Activated CD8-positive, alpha-beta memory T cell treated with anti-CD3 and anti-CD28 coated beads, Interleukin-2, amount 10 ng/mL, durations not matched to agents 7 days and 5 days (primary cell): ENCODE results near the gene RASSF7. TPM values are rescaled to one million over a fixed set of nuclear protein-coding genes. Genes with fewer than 3 reads are reported as not detected.

ENCODE experiments used
- ATAC-seq: fragments of 150-1000 bp; cut with Tn5 transposase; one replicate; pipeline ENCODE4 v1.10.0; 2021; ENCODE audit warnings: moderate library complexity
- CTCF ChIA-PET: fragments of 350-600 bp; sonication (Branson Sonifier 250); formaldehyde crosslinking; loops from one replicate; lab custom pipeline; 2021; ENCODE audit warnings: antibody characterized with exemption; lab: Charles Lee
- DNase-seq: peaks from one replicate; pipeline ENCODE4 v3.0.0-alpha.2; 2020
- H3K27ac Mint-ChIP-seq: one replicate; pipeline ENCODE4 v1.8.0; 2021; ENCODE audit warnings: mild to moderate bottlenecking, mixed read lengths
- H3K27me3 Mint-ChIP-seq: one replicate; pipeline ENCODE4 v1.8.0; 2021; ENCODE audit warnings: mixed read lengths
- H3K36me3 Mint-ChIP-seq: one replicate; pipeline ENCODE4 v1.8.0; 2021; ENCODE audit warnings: mild to moderate bottlenecking, mixed read lengths
- H3K4me1 Mint-ChIP-seq: one replicate; pipeline ENCODE4 v1.8.0; 2021; ENCODE audit warnings: mixed read lengths
- H3K4me3 Mint-ChIP-seq: one replicate; pipeline ENCODE4 v1.8.0; 2021; ENCODE audit warnings: mild to moderate bottlenecking, moderate library complexity, mixed read lengths
- H3K9me3 Mint-ChIP-seq: one replicate; pipeline ENCODE4 v1.8.0; 2022; ENCODE audit warnings: low read depth, mixed read lengths
- total RNA-seq, 2 experiments: library from RNA; stranded (reverse); gene quantifications; one replicate each; pipeline ENCODE4 v1.2.3, GENCODE V29; 2021

The RASSF7 gene
- total RNA-seq, 2 experiments from 2014 or later = 20.8 to 32.1 TPM

- Mint-ChIP-seq H3K27ac (peak overlapping the region; percentile 85), H3K27me3 (peaks cover 21% of the 10 kb centered on the region), H3K4me3 (peak overlapping the region; percentile 85), H3K9me3 (no peaks in the 10 kb centered on the region), H3K4me1 (peaks cover 50% of the 10 kb centered on the region), H3K36me3 (peaks cover 16% of the 10 kb centered on the region)
- CTCF ChIA-PET = interaction anchor here (1.0 to 1.6 kb wide), 4 partner anchors 10 to 171 kb away, joined by 3 to 4 read pairs (median 4); partner anchors contain the start of genes HRAS and LRRC56
- ATAC-seq = no peak
- DNase-seq = no peak
These were observed 16.8 kb downstream of the RASSF7 start for GRCh38 chr11:577611-577894.

- no peak for DNase-seq
- peaks cover 50% of the 10 kb centered on the region for H3K4me1 Mint-ChIP-seq
- peaks cover 17% of the 10 kb centered on the region for H3K27me3 Mint-ChIP-seq
- peaks cover 19% of the 10 kb centered on the region for H3K36me3 Mint-ChIP-seq
- CTCF ChIA-PET = interaction anchor here (1.2 to 1.6 kb wide), 3 partner anchors 23 to 170 kb away, joined by 4 read pairs; partner anchors contain the start of gene HRAS
- H3K4me3 Mint-ChIP-seq = peak overlapping the region; percentile 85
- no peaks in the 10 kb centered on the region for H3K9me3 Mint-ChIP-seq
- H3K27ac Mint-ChIP-seq = peak overlapping the region; percentile 85
- no peak for ATAC-seq
These were observed 17.7 kb downstream of the RASSF7 start for GRCh38 chr11:578276-579035.

- ATAC-seq (no peak), DNase-seq (no peak)
- peaks cover 40% of the 10 kb centered on the region for H3K4me1 Mint-ChIP-seq
- no peaks in the 10 kb centered on the region for H3K9me3 Mint-ChIP-seq
- CTCF ChIA-PET = no interaction called here
- H3K36me3 Mint-ChIP-seq = peaks cover 28% of the 10 kb centered on the region
- H3K27me3 Mint-ChIP-seq = peaks cover 3% of the 10 kb centered on the region
- no peak overlapping the region for H3K27ac Mint-ChIP-seq
- H3K4me3 Mint-ChIP-seq = no peak overlapping the region
These were observed 19.2 kb downstream of the RASSF7 start for GRCh38 chr11:579830-580601.

GRCh38 chr11:581342-581741 is 20.6 kb downstream of the RASSF7 start:
- H3K4me1 Mint-ChIP-seq = peaks cover 42% of the 10 kb centered on the region
- no peaks in the 10 kb centered on the region for H3K27me3 Mint-ChIP-seq
- ATAC-seq (no peak), DNase-seq (no peak)
- no peak overlapping the region for H3K4me3 Mint-ChIP-seq
- no peaks in the 10 kb centered on the region for H3K9me3 Mint-ChIP-seq
- peaks cover 32% of the 10 kb centered on the region for H3K36me3 Mint-ChIP-seq
- CTCF ChIA-PET = interaction anchor here (0.7 kb wide), 1 partner anchor 115 kb away, joined by 3 read pairs; no protein-coding TSS in a partner anchor
- peak overlapping the region; percentile 21 for H3K27ac Mint-ChIP-seq

GRCh38 chr11:581752-582151 is 21.0 kb downstream of the RASSF7 start:
- CTCF ChIA-PET = no interaction called here
- Mint-ChIP-seq H3K27ac (no peak overlapping the region), H3K4me1 (peaks cover 47% of the 10 kb centered on the region), H3K36me3 (peaks cover 34% of the 10 kb centered on the region), H3K9me3 (no peaks in the 10 kb centered on the region), H3K4me3 (no peak overlapping the region), H3K27me3 (no peaks in the 10 kb centered on the region)
- DNase-seq (no peak), ATAC-seq (no peak)

- peaks cover 44% of the 10 kb centered on the region for H3K36me3 Mint-ChIP-seq
- CTCF ChIA-PET = interaction anchor here (0.7 kb wide), 2 partner anchors 65 to 81 kb away, joined by 4 to 5 read pairs; no protein-coding TSS in a partner anchor
- no peaks in the 10 kb centered on the region for H3K9me3 Mint-ChIP-seq
- ATAC-seq (no peak), DNase-seq (no peak)
- no peak overlapping the region for H3K4me3 Mint-ChIP-seq
- H3K27me3 Mint-ChIP-seq = no peaks in the 10 kb centered on the region
- no peak overlapping the region for H3K27ac Mint-ChIP-seq
- H3K4me1 Mint-ChIP-seq = peaks cover 49% of the 10 kb centered on the region
These were observed 23.5 kb downstream of the RASSF7 start for GRCh38 chr11:584287-584686.

GRCh38 chr11:586376-587316 is 25.9 kb downstream of the RASSF7 start:
- no peak overlapping the region for H3K4me3 Mint-ChIP-seq
- ATAC-seq (no peak), DNase-seq (no peak)
- peaks cover 42% of the 10 kb centered on the region for H3K4me1 Mint-ChIP-seq
- CTCF ChIA-PET = interaction anchor here (1.0 to 1.9 kb wide), 5 partner anchors 9 to 178 kb away, joined by 3 to 6 read pairs (median 3); no protein-coding TSS in a partner anchor
- H3K27ac Mint-ChIP-seq = peak overlapping the region; percentile 100
- H3K27me3 Mint-ChIP-seq = no peaks in the 10 kb centered on the region
- H3K9me3 Mint-ChIP-seq = no peaks in the 10 kb centered on the region
- H3K36me3 Mint-ChIP-seq = peaks cover 54% of the 10 kb centered on the region

GRCh38 chr11:587546-587945 is 26.8 kb downstream of the RASSF7 start:
- peaks cover 40% of the 10 kb centered on the region for H3K4me1 Mint-ChIP-seq
- peak overlapping the region; percentile 72 for H3K4me3 Mint-ChIP-seq
- no peaks in the 10 kb centered on the region for H3K9me3 Mint-ChIP-seq
- H3K36me3 Mint-ChIP-seq = peaks cover 53% of the 10 kb centered on the region
- H3K27ac Mint-ChIP-seq = peak overlapping the region; percentile 100
- CTCF ChIA-PET = interaction anchor here (1.0 to 2.0 kb wide), 9 partner anchors 8 to 177 kb away, joined by 3 to 12 read pairs (median 5); partner anchors contain the start of gene PHRF1
- ATAC-seq (peak; percentile 28), DNase-seq (no peak)
- H3K27me3 Mint-ChIP-seq = no peaks in the 10 kb centered on the region

GRCh38 chr11:587978-588380 is 27.2 kb downstream of the RASSF7 start:
- H3K4me1 Mint-ChIP-seq = peaks cover 40% of the 10 kb centered on the region
- H3K27me3 Mint-ChIP-seq = no peaks in the 10 kb centered on the region
- peak; percentile 97 for ATAC-seq
- H3K27ac Mint-ChIP-seq = peak overlapping the region; percentile 100
- no peaks in the 10 kb centered on the region for H3K9me3 Mint-ChIP-seq
- CTCF ChIA-PET = interaction anchor here (1.0 to 2.0 kb wide), 9 partner anchors 8 to 177 kb away, joined by 3 to 12 read pairs (median 5); partner anchors contain the start of gene PHRF1
- peak overlapping the region; percentile 72 for H3K4me3 Mint-ChIP-seq
- DNase-seq = peak; percentile 88
- peaks cover 54% of the 10 kb centered on the region for H3K36me3 Mint-ChIP-seq

- CTCF ChIA-PET = interaction anchor here (1.3 kb wide), 1 partner anchor 35 kb away, joined by 3 read pairs; no protein-coding TSS in a partner anchor
- Mint-ChIP-seq H3K4me1 (peaks cover 44% of the 10 kb centered on the region), H3K36me3 (peaks cover 54% of the 10 kb centered on the region), H3K9me3 (no peaks in the 10 kb centered on the region), H3K27me3 (no peaks in the 10 kb centered on the region), H3K4me3 (no peak overlapping the region), H3K27ac (peak overlapping the region; percentile 100)
- ATAC-seq (no peak), DNase-seq (no peak)
These were observed 29.0 kb downstream of the RASSF7 start for GRCh38 chr11:589798-590197.

- no peak for DNase-seq
- Mint-ChIP-seq H3K36me3 (peaks cover 57% of the 10 kb centered on the region), H3K4me1 (peaks cover 54% of the 10 kb centered on the region), H3K4me3 (no peak overlapping the region), H3K27me3 (no peaks in the 10 kb centered on the region), H3K27ac (no peak overlapping the region), H3K9me3 (no peaks in the 10 kb centered on the region)
- CTCF ChIA-PET = interaction anchor here (0.7 to 1.2 kb wide), 3 partner anchors 21 to 91 kb away, joined by 3 read pairs; no protein-coding TSS in a partner anchor
- no peak for ATAC-seq
These were observed 30.2 kb downstream of the RASSF7 start for GRCh38 chr11:590997-591396.

GRCh38 chr11:592501-592900 is 31.7 kb downstream of the RASSF7 start:
- Mint-ChIP-seq H3K4me1 (peaks cover 51% of the 10 kb centered on the region), H3K27me3 (no peaks in the 10 kb centered on the region), H3K36me3 (peaks cover 57% of the 10 kb centered on the region), H3K4me3 (no peak overlapping the region), H3K9me3 (no peaks in the 10 kb centered on the region), H3K27ac (no peak overlapping the region)
- DNase-seq (no peak), ATAC-seq (no peak)
- CTCF ChIA-PET = interaction anchor here (0.7 kb wide), 1 partner anchor 190 kb away, joined by 3 read pairs; no protein-coding TSS in a partner anchor
